ENCODE results near the gene AK4.

DNA sequence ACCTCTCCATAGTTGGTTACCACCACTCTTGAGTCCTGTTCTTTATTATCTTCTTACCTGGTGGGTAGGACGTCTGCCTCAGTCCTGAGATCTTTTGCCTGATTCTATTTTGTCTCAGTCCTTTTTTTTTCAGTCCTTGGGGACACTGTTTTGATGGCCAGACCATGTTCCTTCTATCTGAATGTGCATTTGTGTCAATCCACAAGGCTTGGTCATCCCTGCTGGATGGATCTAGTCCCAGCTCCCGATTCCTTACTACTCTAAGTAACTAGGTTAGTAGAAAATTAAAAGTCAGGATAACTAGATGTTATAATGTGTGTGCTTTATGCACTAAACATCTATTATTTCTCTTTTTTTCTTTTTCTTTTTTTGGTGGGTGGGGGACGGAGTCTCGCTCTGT lies 28.1 kb upstream of the AK4 start:
- TF ChIP-seq POLR2A (IDR thresholded peaks at IDR 0.05) (no peak), CTCF (IDR thresholded peaks at IDR 0.05) (no peak)

All from gastroesophageal sphincter (tissue), 3 donors.